ENCODE data around the gene IL25. TPM values are rescaled to one million over a fixed set of nuclear protein-coding genes. Genes with fewer than 3 reads are reported as not detected.

The IL25 gene
- total RNA-seq, 1 experiment from 2014 or later = not detected

DNA sequence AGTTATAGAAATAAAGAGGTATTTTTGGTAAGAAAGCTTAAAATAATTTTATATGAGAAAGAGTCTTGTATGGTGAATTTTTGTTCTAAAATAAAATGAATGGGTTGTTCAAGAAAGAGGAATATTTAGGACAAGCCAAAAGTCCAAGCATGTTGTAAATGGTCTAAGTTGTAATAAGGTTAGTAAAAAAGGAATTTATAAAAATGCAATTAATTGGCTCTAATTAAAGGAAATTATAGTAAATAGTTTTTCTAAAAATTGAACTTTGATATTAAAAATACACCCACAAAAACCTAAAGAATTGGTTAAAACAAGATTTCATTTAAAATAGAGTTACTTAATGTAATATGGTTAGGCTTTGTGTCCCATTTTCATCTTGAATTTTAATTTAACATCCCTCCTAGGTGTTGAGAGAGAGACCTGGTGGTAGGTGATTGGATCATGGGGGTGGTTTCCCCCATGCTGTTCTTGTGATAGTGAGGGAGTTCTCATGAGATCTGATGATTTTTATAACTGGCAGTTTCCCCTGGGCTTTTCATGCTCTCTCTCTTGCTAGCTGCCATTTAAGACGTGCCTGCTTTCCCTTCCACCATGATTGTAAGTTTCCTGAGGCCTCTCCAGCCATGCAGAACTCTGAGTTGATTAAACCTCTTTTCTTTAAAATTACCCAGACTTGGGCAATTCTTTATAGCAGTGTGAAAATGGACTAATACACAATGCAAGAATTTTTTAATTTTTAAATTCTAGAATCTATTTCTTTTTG, 32.9 kb upstream of the IL25 start:
- Histone ChIP-seq H3K36me3 (ENCODE audit: control insufficient read depth, insufficient read depth, low read length) (no peaks in the 10 kb centered on the region), H3K9me3 (ENCODE audit: control insufficient read depth, insufficient read depth, low read depth, low read length) (no peaks in the 10 kb centered on the region), H3K27me3 (ENCODE audit: control insufficient read depth, insufficient read depth, low read length) (no peaks in the 10 kb centered on the region; the same call in 1 of the 2 replicates), H3K27ac (ENCODE audit: low read length) (no peak overlapping the region), H3K4me1 (ENCODE audit: control insufficient read depth, insufficient read depth, low read length) (no peaks in the 10 kb centered on the region), H3K4me3 (ENCODE audit: low read depth in 2 of 2, low read length in 2 of 2) (no peak overlapping the region)
- POLR2A ChIA-PET = no interaction called here
- CTCF ChIA-PET = no interaction called here
- BruUV-seq (replicated peaks) = no TSS peak
- ATAC-seq (no peak), DNase-seq (ENCODE audit: low read depth, low spot score) (no peak)
- in situ Hi-C loops (cut with HindIII; ENCODE audit: low pct_unique_long_range_greater_than_20kb, low sequenced_read_pairs) = no loop called here
- no peak for TF ChIP-seq TCF7L2 (IDR thresholded peaks at IDR 0.05; ENCODE audit: low read depth, low read length)
- TF ChIP-seq SIN3A (IDR thresholded peaks at IDR 0.05; ENCODE audit: borderline replicate concordance, insufficient read depth, low read depth, low read length) = no peak
- TF ChIP-seq POLR2AphosphoS5 (IDR thresholded peaks at IDR 0.05; ENCODE audit: low read depth, low read length) = no peak
- TF ChIP-seq CTCF (IDR thresholded peaks at IDR 0.05) = no peak
- no peak for TF ChIP-seq REST (IDR thresholded peaks at IDR 0.05; ENCODE audit: insufficient read depth in 1 of 2, low read depth in 2 of 2, low read length in 1 of 2)
- intact Hi-C loops (cut with micrococcal nuclease; ENCODE audit: unreplicated experiment) = no loop called here

GRCh38 chr14:23344481-23344880, 28.1 kb upstream of the IL25 start:
- Histone ChIP-seq H3K36me3 (ENCODE audit: control insufficient read depth, insufficient read depth, low read length) (no peaks in the 10 kb centered on the region), H3K4me1 (ENCODE audit: control insufficient read depth, insufficient read depth, low read length) (no peaks in the 10 kb centered on the region), H3K27me3 (ENCODE audit: control insufficient read depth, insufficient read depth, low read length) (no peaks in the 10 kb centered on the region; the same call in 1 of the 2 replicates), H3K9me3 (ENCODE audit: control insufficient read depth, insufficient read depth, low read depth, low read length) (no peaks in the 10 kb centered on the region), H3K27ac (ENCODE audit: low read length) (no peak overlapping the region), H3K4me3 (ENCODE audit: low read depth in 2 of 2, low read length in 2 of 2) (no peak overlapping the region)
- TF ChIP-seq REST (IDR thresholded peaks at IDR 0.05; ENCODE audit: insufficient read depth in 1 of 2, low read depth in 2 of 2, low read length in 1 of 2) (no peak), SIN3A (IDR thresholded peaks at IDR 0.05; ENCODE audit: borderline replicate concordance, insufficient read depth, low read depth, low read length) (no peak), TCF7L2 (IDR thresholded peaks at IDR 0.05; ENCODE audit: low read depth, low read length) (no peak)
- intact Hi-C loops (cut with micrococcal nuclease; ENCODE audit: unreplicated experiment) (no loop called here), in situ Hi-C loops (cut with HindIII; ENCODE audit: low pct_unique_long_range_greater_than_20kb, low sequenced_read_pairs) (no loop called here)
- ChIA-PET CTCF (interaction anchor here (1.0 kb wide), 1 partner anchor 18 kb away, joined by 3 read pairs; no protein-coding TSS in a partner anchor), POLR2A (no interaction called here)
- DNase-seq (ENCODE audit: low read depth, low spot score) (no peak), ATAC-seq (no peak)
- no TSS peak for BruUV-seq (replicated peaks)
